SJSA1 (cell line): ENCODE results near the gene BAIAP2L2. TPM values are rescaled to one million over a fixed set of nuclear protein-coding genes. Genes with fewer than 3 reads are reported as not detected.
"Not testable (repeated sequence)": the region's sequence is repeated elsewhere in the genome, so short reads cannot be mapped to it uniquely, and the experiment has no call there.

Source experiments
- DNase-seq, 2 experiments: peaks; one replicate each; pipeline ENCODE4 v3.0.0-alpha.2; 2015 to 2020; ENCODE audit warnings: low spot score in 2 of 2, low read depth in 1 of 2
- H3K27ac ChIP-seq: fragments of 250-450 bp; sonication (Bioruptor Pico); 2 replicates; pipeline ENCODE4 v1.5.1; 2020; ENCODE audit warnings: mild to moderate bottlenecking, moderate library complexity
- H3K27me3 ChIP-seq: fragments of 250-450 bp; sonication (Bioruptor Pico); replicated peaks from 2 replicates; pipeline ENCODE4 v1.5.1; 2020; ENCODE audit warnings: mild to moderate bottlenecking, moderate library complexity
- H3K36me3 ChIP-seq: fragments of 250-450 bp; sonication (Bioruptor Pico); 2 replicates; pipeline ENCODE4 v1.5.1; 2020; ENCODE audit warnings: mild to moderate bottlenecking
- H3K4me1 ChIP-seq: fragments of 250-450 bp; sonication (Bioruptor Pico); replicated peaks from 2 replicates; pipeline ENCODE4 v1.6.1; 2021; ENCODE audit warnings: mild to moderate bottlenecking
- H3K4me3 ChIP-seq: fragments of 250-450 bp; sonication (Bioruptor Pico); 2 replicates; pipeline ENCODE4 v1.5.1; 2020; ENCODE audit warnings: mild to moderate bottlenecking
- H3K9me3 ChIP-seq: fragments of 250-450 bp; sonication (Bioruptor Pico); replicated peaks from 2 replicates; pipeline ENCODE4 v1.5.1; 2020; ENCODE audit warnings: mild to moderate bottlenecking
- total RNA-seq: library from RNA; depleted of rRNA; stranded (reverse); fragments of >200 nt; shearing (Covaris generic); gene quantifications from 2 replicates; pipeline ENCODE4 v1.2.3, GENCODE V29; 2014

The BAIAP2L2 gene
- total RNA-seq, 1 experiment from 2014 or later: not detected

DNA sequence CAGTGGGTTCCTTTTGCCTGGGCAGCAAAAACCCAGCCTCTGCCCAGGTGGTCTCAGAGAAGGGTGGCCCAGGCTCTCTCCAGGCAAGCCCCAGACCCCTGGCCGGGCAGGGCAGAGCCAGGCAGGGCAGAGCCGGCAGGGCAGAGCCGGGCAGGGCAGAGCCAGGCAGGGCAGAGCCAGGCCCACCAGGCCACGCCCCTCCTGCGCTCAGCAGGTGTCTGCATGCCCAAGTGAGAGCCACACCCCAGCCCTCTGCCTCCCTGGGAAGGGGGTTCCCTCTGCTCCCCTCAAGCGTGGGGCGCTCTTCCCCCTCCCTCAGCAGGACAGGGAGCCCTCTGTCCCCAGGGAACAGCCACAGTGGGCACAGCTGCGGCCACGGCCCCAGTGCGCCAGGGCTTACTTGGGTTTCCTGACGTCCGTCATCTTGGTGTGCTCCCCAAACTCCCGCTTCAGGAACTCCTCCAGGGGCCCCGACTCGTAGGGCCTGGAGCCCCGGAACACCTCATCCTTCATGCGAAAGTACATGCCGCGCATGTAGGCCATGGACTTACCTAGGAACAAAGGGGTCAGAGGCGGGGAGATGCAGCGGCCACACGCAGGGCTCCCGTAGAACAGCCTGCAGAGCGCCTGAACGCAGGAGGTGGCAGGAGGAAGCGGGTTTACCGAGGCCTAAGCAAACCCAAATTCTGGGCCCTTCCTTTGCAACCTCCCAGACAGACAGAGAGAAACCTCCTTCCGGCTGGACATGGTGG, 10.1 kb upstream of the BAIAP2L2 start:
- Histone ChIP-seq H3K36me3 (no peaks in the 10 kb centered on the region), H3K27me3 (no peaks in the 10 kb centered on the region), H3K4me1 (no peaks in the 10 kb centered on the region), H3K4me3 (no peak overlapping the region), H3K27ac (no peak overlapping the region), H3K9me3 (no peaks in the 10 kb centered on the region)
- DNase-seq: no peak

DNA sequence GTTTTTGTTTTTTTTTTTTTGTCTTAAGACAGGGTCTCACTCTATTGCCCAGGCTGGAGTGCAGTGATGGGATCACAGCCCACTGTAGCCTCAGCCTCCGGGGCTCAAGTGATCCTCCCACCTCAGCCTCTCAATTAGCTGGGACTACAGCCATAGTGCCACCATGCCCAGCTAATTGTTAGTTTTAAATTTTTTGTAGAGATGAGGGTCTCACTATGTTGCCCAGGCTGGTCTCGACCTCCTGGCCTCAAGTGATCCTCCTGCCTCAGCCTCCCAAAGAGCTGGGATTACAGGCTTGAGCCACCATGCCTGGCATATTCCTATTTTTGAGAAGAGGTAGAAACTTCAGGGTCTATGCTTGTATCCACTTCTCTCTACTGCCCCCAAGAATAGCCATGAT, 8.3 kb upstream of the BAIAP2L2 start:
- DNase-seq, H3K27ac ChIP-seq, H3K36me3 ChIP-seq, H3K9me3 ChIP-seq, H3K27me3 ChIP-seq, H3K4me3 ChIP-seq: not testable (repeated sequence)
- H3K4me1 ChIP-seq: peaks cover 11% of the 10 kb centered on the region

DNA sequence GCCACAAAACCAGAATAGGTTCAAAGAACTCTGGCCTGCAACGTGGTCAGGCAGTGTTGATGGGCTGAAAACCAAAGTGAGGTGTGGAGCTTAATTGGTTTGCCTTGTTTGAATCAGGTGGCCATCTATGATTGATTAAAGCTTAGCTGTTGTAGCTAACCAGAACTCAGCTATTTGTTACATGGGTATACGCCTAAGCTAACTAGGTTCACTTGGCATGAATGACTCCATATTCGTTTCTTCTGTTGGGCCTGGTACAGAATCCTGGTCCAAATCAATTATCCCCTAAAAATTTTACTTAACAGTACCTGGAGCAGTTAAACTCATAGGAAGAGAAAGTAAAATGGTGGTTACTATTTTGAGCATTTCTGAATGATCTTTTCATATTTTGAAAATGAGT, 7.7 kb upstream of the BAIAP2L2 start:
- no peak for DNase-seq
- H3K9me3 ChIP-seq: no peaks in the 10 kb centered on the region
- H3K27me3 ChIP-seq: no peaks in the 10 kb centered on the region
- H3K4me3 ChIP-seq: no peak overlapping the region
- H3K4me1 ChIP-seq: peaks cover 11% of the 10 kb centered on the region
- no peak overlapping the region for H3K27ac ChIP-seq
- no peaks in the 10 kb centered on the region for H3K36me3 ChIP-seq

DNA sequence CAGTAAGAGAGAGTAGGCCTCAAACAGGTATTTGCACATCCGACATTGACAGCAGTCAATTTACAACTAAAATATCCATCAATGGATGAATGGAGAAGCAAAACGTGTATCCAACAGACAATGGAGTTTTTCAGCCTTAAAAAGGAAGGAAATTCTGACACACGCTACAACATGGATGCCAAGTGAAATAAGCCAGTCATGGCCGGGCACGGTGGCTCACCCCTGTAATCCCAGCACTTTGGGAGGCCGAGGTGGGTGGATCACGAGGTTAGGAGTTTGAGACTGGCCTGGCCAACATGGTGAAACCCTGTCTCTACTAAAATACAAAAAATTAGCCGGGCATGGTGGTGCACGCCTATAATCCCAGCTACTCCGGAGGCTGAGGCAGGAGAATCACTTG, 7.1 kb upstream of the BAIAP2L2 start:
- not testable (repeated sequence) for H3K4me3 ChIP-seq, H3K9me3 ChIP-seq, H3K27ac ChIP-seq, H3K36me3 ChIP-seq, H3K27me3 ChIP-seq, DNase-seq
- H3K4me1 ChIP-seq: peaks cover 11% of the 10 kb centered on the region

DNA sequence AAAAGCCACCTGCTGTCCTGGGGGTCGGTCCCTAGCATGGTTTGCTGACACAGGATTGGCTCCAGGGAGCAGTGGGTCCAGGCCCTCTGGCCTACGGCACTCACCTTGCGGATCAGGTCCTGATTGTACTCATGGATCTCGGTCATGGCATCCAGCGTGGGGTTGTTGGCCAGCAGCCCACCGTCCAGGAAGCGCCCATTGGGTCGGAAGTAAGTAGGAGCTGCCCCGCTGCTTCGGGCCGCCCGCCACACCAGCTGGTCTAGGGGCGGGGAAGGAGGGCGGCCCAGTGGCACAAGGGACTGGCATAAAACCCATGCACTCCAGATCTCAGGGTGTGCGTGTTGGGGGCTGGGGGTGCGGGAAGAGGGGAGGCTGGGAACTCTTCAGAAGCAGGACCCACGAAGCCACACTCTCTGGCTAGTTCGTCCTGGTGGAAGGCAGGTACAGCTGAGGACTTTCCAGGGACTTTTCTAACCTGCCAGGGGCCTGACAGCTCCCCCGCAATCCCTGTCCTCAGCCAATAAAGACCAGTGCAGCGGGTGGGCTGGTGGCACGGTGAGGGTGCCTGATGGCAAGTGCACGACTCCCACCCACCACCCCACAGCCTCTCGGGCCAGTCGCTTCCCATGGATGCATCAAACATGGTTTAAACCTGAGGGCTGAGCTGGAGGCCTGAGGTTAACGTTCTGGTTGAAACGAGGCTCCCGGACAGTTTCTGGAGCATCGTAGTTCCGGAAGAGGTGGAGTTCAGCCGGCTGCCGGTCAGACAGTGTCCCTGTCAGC, 5.1 kb upstream of the BAIAP2L2 start:
- no peaks in the 10 kb centered on the region for H3K9me3 ChIP-seq
- H3K27me3 ChIP-seq: no peaks in the 10 kb centered on the region
- no peak for DNase-seq
- no peak overlapping the region for H3K27ac ChIP-seq
- H3K36me3 ChIP-seq: no peaks in the 10 kb centered on the region
- H3K4me3 ChIP-seq: no peak overlapping the region
- H3K4me1 ChIP-seq: peaks cover 11% of the 10 kb centered on the region

GRCh38 chr22:38114484-38115398, 4.3 kb upstream of the BAIAP2L2 start:
- Histone ChIP-seq H3K4me3 (no peak overlapping the region), H3K36me3 (no peaks in the 10 kb centered on the region), H3K27ac (no peak overlapping the region), H3K27me3 (no peaks in the 10 kb centered on the region), H3K9me3 (no peaks in the 10 kb centered on the region), H3K4me1 (peaks cover 11% of the 10 kb centered on the region)
- DNase-seq: peak; percentile 69 to 88

GRCh38 chr22:38112381-38112780, 1.9 kb upstream of the BAIAP2L2 start:
- H3K27me3 ChIP-seq: no peaks in the 10 kb centered on the region
- H3K36me3 ChIP-seq: no peaks in the 10 kb centered on the region
- peaks cover 11% of the 10 kb centered on the region for H3K4me1 ChIP-seq
- no peak overlapping the region for H3K4me3 ChIP-seq
- H3K9me3 ChIP-seq: no peaks in the 10 kb centered on the region
- no peak for DNase-seq
- H3K27ac ChIP-seq: no peak overlapping the region

GRCh38 chr22:38111925-38112355, 1.5 kb upstream of the BAIAP2L2 start:
- H3K27ac ChIP-seq: no peak overlapping the region
- H3K4me1 ChIP-seq: peaks cover 11% of the 10 kb centered on the region
- H3K36me3 ChIP-seq: no peaks in the 10 kb centered on the region
- DNase-seq: no peak
- no peaks in the 10 kb centered on the region for H3K27me3 ChIP-seq
- no peak overlapping the region for H3K4me3 ChIP-seq
- no peaks in the 10 kb centered on the region for H3K9me3 ChIP-seq

DNA sequence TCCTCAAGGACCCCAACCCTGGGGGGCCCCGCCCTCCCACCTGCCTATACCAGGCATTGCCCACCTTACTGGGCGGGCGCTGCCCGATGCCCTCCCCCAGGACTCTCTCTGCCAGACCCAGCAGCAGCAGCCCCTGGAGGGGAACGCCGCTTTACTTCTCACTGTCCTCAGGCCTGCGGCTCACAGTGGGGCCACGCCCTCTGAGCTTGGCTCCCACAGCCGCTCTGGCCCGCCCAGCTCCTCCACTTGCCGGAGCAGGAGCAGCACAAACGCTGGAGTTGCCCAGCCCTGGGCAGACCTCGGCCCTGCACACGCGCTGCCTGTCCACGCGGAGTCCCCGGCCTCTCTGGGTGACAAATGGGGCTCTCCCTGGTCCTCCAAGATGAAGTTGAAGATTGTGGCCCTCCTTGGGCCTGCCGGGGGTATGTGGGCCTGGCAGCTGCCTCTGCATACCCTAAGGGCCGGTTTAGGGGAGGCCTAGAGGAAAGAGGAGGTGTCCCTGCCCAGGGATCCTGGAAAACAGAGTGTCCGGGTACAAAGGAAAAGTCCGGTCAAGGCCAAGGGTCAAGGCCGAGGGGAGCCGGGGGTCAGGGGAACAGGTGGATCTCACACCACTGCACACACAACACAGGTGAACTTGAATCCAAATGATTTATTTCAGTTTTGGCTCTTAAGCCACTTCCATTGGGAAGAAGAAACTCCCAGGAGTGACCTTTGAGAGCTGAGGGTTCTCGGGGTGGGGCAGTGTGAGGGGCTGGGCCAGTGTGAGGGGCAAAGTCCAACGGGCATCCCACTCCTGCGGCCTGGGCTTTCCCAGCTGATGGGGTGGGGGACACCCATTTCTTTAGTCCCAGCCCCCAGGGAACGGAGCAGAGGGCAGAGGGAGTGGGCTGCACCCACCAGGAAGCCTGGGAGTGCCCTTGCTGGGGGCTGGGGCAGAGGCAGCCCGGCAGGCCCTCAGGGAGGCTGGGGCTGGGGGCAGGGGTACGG, 674 bp upstream of the BAIAP2L2 start:
- Histone ChIP-seq H3K27ac (no peak overlapping the region), H3K27me3 (no peaks in the 10 kb centered on the region), H3K9me3 (no peaks in the 10 kb centered on the region), H3K4me3 (no peak overlapping the region), H3K36me3 (no peaks in the 10 kb centered on the region), H3K4me1 (peaks cover 11% of the 10 kb centered on the region)
- no peak for DNase-seq

DNA sequence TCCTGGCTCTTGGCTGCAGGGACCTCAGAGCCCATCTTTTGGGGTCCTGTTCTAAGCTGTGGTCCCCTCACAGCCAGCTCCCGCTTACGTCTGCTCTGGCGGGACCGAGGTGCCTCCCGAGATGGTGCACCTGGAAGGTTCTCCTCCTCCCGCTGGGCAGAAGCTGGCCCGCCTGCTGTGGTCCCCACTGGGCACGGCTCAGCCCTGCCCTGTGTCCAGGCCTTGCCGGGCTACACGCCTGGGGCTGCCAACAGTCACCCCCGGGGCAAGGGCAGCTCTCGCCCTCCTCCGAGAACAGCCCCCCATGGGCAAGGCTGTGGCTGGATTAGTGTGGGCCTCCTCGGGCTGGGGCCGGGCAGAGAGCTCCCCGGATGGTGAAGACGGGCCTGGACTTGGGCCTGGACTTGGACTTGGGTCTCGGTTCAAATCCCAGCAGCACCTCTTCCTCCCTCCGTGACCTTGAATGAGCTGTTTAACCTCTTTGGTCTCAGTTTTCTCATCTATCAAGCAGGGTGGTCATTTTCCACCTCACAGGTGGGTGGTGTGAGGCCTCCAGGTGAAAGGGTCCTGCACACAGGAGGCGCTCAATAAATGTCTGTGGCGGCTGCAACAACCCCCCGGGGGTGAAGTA, 998 bp downstream of the BAIAP2L2 start:
- H3K4me1 ChIP-seq: peaks cover 4% of the 10 kb centered on the region
- DNase-seq: no peak

DNA sequence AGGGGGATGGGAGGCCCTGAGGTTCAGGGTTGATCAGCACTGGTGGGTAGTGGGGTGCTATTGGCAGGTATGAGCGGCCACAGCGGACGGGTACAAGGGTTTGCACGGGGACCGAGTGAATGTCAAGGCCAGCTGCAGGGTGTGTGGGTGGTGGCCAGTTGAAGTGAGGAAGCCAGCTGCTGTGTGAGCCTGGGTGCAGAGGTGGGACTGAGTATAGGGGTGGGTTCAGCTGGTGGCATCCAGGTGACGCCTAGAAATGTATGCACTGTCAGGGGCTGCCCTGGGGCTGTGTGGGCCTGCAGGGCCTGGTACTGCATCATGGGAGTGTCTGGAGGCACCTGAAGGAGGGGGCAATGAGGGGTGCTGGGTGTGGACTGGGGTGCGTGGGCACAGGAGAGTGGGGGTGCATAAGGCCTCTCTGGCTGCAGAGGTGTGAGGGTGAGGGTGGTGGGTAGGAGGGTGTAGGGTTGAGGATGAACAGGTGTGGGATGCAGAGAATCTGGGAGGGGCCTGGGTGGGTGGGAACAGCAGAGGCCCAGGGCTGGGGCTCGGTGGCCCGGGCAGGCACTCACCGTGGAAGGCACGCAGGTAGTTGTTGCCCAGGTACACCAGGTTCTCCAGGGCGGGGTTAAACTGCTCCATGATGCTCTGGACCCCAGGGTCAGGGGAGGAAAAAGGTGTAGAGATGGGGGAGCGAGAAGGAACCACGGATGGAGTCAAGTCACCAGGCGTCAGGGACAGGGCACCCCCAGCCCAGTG, 1.7 kb downstream of the BAIAP2L2 start:
- Histone ChIP-seq H3K36me3 (no peaks in the 10 kb centered on the region), H3K27me3 (no peaks in the 10 kb centered on the region), H3K9me3 (no peaks in the 10 kb centered on the region), H3K4me1 (no peaks in the 10 kb centered on the region), H3K4me3 (no peak overlapping the region), H3K27ac (no peak overlapping the region)
- no peak for DNase-seq

More for the DNA sequence above, 998 bp downstream of the BAIAP2L2 start:
- no peaks in the 10 kb centered on the region for H3K36me3 ChIP-seq
- H3K27me3 ChIP-seq: no peaks in the 10 kb centered on the region
- H3K9me3 ChIP-seq: no peaks in the 10 kb centered on the region
- no peak overlapping the region for H3K4me3 ChIP-seq
- H3K27ac ChIP-seq: no peak overlapping the region
